GOT3 (cell line): ENCODE measurements around the gene PCBP2.
"Not testable (repeated sequence)": the region's sequence is repeated elsewhere in the genome, so short reads cannot be mapped to it uniquely, and the experiment has no call there.

ENCODE experiments used
- DNase-seq: peaks from one replicate; lab custom pipeline; 2025; ENCODE audit warnings: mixed read lengths; lab: John Stamatoyannopoulos, UW

Gene PCBP2

DNA sequence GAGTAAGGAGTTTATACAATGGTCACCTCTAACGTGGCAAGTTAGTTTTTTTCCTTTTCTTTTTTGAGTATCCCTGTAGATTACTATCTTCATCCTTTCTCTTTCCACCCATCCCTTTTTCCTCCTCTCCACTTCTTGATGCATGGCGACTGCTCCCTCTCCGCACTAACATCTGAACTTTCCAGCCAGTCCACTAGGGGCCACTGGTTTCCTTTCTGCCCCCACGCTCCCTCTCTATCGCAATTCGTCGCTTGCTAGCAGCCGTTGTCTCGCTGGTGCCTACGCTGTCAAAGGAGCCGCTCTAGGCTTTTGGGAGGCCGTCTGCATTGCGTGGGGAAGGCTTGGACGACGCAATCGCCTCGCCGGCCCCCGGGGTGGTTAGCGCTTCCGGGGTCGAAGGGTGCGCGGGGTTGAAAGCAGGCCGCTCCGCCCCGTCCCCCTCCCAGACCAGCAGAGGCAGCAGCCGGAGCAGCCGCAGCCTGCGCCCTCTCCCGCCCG is at the start of gene PCBP2:
Gene PCBP2 (plus strand): TSS at position 442 of the 498 bp plus-strand sequence. CDS start 2,699 bp downstream, outside the sequence.
- DNase-seq, result peak; percentile 91

DNA sequence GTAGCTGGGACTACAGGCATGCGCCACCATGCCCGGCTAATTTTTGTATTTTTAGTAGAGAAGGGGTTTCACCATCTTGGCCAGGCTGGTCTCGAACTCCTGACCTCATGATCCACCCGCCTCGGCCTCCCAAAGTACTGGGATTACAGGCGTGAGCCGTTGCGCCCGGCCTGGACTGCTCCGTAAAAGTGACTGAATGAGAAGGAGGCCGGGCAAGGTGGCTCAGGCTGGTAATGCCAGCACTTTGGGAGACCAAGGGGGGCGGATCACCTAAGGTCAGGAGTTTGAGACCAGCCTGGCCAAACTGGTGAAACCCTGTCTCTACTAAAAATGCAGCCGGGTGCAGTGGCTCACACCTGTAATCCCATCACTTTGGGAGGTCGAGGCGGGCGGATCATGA is 49.6 kb upstream of the PCBP2 start:
- not testable (repeated sequence) for DNase-seq

DNA sequence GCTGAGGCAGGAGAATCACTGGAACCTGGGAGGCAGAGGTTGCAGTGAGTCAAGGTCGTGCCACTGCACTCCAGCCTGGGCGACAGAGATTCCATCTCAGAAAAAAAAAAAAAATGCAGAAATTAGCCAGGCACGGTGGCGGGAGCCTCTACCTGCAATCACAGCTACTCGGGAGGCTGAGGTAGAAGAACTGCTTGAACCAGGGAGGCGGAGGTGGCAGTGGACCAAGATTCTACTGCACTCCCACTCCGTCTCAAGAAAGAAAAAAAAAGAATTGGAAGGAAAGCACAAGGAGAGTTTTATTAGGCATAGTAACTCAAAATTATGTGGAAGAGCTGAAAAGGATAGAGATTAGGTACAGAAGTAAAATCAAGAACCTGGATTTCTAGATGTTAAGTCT is 49.0 kb upstream of the PCBP2 start:
- no peak for DNase-seq

DNA sequence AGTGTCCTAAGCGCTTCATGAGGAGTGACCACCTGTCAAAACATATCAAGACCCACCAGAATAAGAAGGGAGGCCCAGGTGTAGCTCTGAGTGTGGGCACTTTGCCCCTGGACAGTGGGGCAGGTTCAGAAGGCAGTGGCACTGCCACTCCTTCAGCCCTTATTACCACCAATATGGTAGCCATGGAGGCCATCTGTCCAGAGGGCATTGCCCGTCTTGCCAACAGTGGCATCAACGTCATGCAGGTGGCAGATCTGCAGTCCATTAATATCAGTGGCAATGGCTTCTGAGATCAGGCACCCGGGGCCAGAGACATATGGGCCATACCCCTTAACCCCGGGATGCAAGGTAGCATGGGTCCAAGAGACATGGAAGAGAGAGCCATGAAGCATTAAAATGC is 41.0 kb upstream of the PCBP2 start:
- no peak for DNase-seq

DNA sequence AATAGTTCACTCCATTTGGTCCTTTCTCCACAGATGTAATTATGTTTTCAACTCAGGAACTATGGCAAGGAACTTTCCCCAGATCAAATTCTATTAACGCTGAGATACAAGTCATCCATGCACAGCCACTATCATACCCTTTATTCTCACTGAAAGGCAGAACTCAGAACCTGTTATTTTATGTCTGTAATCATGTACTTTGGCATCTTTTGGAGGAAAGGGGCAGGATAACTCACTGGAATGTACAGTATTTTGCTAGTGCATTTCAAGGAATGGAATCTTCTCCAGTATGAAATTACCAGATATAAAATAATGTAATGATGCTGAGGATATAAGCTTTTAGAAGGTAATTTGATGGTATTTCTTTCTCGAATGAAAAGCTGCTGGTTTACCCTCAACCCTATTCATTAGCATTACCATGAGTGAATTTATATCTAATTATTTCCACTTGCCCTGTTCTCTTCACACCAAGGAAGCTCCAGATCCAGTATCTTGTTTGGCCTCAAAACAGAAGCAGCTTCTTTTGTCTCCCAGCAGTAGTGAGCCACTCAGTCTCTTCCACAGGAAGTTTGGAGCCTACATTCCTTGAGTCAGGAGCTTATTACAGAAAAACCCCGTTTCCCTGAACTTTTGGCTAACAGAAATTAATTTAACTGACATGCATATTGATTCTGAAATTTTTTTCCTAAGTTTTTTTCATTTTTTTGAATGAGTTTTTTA is 38.3 kb upstream of the PCBP2 start:
- no peak for DNase-seq

DNA sequence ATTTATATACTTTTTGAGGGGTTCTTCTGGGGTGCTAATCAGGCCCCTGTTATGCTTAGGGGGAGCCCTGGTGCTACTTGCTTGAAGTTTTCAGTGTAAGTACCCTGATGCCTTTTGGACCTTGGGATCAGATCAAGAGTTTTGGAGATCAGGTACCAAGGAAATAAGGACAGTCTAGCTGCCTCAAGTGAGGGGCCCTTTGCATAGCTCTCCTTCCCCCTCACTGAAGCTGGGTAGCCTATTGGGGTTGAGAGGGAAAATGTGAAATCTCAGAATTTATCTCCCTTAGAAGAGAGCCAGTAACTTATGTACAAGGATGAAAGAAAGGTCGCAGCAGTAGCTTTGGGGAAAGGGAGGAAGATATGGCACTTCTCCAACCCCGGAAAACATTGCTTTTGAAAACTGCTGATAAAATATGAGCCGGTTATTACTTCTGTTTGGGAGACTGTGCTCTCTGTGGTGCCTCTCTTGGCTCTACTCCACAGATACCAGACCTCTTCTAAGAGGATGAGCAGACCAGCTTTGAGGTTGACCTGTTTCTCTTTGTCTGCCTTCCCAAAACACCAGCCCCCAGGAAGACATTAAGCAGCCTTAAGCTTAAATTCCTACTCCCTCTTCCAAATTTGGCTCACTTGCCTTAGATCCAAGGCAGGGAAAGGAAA is 37.0 kb upstream of the PCBP2 start:
- no peak for DNase-seq

DNA sequence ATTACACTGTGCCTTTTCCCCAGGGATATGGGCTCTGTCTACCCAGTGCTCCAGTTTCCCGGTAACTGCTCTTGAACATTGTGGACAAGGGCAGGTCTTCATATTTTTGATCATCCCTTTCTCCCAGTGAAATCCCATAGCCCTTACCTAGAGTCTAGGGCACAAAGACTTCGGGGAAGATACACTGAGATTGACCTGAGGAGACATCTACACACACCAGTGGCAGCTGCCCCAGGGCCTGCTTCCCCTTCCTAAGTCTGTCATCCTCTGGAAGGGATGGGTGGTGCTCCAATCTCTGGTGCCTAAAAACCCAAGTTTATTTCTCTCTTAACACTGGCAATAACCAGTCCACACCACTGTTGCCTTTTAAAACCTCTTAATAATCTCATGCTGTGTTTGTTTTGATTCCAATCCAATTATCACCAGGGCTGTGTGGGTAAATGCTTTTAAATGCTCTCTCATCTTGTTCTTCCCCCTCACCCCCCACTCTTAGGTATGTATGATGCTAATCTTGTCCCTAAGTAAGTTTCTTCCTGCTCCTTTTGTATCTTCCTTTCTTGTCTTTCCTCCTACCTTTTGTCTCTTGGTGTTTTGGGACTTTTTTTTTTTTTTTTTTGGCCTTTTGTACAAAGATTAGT is 36.0 kb upstream of the PCBP2 start:
- DNase-seq, result not testable (repeated sequence)

DNA sequence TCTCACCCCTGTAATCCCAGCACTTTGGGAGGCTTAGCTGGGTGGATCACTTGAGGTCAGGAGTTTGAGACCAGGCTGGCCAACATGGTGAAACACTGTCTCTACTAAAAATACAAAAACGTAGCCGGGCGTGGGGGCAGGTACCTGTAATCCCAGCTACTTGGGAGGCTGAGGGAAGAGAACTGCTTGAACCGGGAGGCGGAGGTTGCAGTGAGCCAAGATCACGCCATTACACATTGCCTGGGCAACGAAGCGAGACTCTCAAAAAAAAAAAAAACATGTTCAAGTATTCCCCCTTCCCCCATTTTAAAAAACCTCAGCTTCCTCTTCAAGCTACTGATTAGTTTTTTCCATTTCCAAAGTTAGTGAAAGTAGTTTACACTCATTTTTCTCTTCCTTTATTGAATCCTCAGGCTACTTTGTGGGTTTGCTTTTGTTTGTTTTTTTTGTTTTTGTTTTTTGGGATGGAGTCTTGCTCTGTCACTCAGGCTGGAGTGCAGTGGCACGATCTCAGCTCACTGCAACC is 34.5 kb upstream of the PCBP2 start:
- DNase-seq, result not testable (repeated sequence)

DNA sequence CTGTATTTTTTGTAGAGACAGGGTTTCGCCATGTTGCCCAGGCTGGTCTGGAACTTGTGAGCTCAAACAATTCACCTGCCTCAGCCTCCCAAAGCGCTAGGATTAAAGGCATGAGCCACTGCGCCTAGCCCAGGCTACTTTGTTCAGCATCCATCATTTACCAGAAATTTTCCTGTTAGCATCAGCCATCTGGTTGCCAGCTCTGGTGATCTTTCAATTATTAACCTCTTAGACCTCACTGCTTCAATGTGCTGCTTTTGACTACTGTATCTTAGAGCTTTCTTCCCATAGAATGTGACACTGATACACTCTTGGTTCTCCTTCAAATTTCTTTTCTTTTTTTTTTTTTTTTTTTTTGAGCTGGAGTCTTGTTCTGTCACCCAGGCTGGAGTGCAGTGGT is 33.7 kb upstream of the PCBP2 start:
- DNase-seq, result no peak

DNA sequence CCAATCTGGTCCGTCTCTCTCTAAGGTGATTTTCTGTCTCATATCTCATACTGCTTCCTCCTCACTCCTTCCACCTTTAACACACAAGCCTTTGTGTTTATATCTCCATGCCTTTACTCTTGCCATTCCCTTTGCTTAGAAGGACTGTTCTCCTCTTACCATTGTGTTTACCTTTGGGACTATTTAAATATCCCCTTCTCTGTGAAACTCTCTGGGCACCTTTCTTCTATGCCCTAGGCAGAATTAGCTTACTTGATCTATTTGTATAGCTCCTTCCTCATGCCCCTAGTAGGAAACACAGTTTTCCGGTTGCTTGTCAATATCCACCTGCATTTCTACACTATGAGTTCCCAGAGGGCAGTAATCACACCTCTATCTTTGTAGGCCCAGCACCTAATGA is 32.1 kb upstream of the PCBP2 start:
- no peak for DNase-seq

DNA sequence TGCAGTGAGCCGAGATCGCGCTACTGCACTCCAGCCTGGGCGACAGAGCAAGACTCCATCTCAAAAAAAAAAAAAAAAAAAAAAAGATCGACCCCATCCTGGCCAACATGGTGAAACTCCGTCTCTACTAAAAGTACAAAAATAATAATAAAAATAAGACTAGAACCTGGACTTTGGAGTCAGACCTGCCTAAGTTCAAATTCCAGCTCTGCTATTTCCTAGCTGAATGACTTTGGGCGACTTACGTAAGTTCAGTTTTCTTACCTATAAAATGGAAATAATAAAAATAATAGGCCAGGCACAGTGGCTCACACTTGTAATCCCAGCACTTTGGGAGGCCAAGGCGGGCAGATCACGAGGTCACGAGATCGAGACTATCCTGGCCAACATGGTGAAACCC is 29.7 kb upstream of the PCBP2 start:
- DNase-seq, result not testable (repeated sequence)

DNA sequence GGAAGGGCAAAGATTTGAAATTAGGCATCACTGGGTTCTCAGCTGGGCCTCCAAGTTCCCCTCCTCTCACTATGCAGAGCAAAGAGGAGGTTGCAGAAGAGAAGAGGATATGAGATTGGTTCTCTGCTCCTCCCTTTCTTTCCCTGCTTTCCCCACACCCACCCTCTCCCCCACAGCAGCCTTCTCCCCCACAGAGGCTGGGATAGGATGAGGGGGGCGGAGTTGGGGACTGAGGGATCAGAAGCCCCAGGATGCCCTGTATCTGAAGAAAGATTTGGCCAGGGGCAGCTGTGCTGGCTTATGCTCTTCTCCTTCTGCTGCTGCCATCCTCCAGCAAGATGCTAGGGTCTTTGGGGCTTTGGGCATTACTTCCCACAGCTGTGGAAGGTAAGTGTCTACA is 28.3 kb upstream of the PCBP2 start, which contains the start of gene AMHR2:
Gene AMHR2 (plus strand): TSS at position 259 of the 400 bp plus-strand sequence. CDS start 80 bp downstream, at position 339.
- no peak for DNase-seq

DNA sequence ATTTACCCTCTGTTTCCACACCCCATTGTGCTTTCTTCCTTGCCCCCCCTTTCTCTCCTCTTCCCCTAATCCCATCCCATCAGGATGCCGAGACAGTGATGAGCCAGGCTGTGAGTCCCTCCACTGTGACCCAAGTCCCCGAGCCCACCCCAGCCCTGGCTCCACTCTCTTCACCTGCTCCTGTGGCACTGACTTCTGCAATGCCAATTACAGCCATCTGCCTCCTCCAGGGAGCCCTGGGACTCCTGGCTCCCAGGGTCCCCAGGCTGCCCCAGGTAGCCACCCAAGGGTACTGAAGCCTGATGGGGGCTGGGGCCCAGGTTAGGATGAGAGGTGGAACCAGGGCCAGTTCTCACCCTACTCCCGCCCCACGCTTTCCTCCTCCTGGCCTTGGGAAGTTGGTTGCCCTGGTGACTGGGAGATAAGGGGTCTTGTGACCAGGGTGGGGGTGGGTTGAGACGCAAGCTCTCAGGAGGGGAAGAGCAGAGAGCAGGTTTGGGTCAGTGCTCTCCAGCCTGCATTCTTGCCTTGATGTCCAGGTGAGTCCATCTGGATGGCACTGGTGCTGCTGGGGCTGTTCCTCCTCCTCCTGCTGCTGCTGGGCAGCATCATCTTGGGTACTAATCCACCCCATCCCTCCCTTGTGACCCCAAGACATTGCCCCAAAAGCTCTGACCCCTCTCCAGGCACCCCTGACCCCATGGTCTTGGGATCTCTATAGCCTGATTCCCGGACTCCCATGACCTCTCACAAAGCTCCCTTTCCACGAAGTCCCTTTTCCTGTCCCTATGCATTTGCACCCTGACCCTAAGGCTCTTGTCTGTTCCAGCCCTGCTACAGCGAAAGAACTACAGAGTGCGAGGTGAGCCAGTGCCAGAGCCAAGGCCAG is 27.0 kb upstream of the PCBP2 start:
- no peak for DNase-seq

DNA sequence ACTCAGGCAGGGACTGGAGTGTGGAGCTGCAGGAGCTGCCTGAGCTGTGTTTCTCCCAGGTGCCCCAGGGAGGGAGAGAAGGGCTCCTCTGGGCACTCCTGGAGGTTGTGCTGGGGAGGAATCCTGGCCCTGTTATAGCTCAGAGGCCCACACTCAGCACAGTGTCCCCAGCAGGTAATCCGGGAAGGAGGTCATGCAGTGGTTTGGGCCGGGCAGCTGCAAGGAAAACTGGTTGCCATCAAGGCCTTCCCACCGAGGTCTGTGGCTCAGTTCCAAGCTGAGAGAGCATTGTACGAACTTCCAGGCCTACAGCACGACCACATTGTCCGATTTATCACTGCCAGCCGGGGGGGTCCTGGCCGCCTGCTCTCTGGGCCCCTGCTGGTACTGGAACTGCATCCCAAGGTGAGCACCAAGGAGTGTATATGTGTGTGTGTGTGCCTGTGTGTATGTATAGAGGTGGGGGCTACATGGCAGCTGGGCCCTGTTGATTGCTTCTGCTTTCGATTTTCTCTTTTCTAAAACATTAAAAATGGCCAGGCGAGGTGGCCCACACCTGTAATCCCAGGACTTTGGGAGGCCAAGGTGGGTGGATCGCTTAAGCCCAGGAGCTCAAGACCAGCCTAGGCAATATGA is 26.3 kb upstream of the PCBP2 start:
- DNase-seq, result no peak

DNA sequence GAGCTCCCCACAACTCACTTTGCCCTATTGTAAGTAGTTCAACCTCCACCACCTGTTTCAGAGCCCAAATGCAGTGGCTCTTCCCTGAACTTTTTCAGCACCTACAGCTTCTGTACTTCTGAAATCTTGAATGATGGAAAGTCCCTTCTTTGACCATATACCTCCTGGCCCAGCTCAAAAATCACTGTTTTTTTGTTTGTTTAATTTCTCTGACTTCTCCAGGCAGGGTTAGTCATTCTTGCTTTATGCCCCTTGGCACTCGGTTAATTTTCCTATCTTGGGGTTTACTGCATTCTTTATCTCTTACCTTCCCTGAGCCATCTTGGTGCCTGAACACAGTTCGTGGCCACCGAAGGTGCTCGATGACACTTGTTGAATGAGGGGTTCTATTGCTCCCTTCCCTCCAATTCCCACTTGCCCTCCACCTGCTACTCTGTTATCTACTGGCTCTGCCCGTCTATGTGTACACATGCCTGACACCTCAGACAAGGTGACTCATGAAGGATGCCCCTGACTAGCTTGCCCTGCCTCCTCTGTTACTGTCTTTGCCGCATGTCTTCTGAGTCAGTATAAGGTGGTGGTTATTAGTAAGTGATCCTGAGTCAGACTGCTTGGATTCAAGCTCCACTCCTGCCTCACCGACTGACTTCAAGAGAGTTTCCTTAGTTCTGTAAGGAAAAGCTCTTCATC is 23.9 kb upstream of the PCBP2 start:
- peak; percentile 32 for DNase-seq

DNA sequence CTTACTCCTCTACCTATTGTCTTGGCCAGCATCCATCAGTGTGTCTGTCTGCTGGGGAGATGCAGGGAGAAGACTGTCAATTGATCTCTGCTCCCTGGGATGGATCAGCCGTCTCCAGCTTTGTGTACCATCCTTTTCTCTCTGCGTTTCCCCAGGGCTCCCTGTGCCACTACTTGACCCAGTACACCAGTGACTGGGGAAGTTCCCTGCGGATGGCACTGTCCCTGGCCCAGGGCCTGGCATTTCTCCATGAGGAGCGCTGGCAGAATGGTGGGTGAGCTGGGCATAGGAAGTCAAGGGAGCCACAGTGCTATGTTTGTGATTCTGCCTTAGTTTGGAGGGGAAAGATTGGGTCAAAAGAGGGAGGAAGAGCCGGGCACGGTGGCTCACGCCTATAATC is 23.2 kb upstream of the PCBP2 start:
- DNase-seq, result no peak

DNA sequence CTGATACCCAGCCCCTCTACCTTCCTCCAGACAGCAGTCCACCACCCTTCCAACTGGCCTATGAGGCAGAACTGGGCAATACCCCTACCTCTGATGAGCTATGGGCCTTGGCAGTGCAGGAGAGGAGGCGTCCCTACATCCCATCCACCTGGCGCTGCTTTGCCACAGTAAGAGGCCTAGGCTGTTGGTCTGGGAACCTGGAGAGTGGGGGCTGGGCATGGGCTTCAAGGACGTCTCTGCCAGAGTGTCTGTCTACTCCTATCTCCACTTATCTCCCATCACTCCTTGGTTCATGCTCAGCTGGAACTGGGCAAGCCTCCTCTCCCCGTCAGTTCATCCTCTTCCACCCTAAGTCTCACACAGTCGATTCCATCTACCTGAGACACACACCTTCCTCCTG is 21.8 kb upstream of the PCBP2 start:
- no peak for DNase-seq

DNA sequence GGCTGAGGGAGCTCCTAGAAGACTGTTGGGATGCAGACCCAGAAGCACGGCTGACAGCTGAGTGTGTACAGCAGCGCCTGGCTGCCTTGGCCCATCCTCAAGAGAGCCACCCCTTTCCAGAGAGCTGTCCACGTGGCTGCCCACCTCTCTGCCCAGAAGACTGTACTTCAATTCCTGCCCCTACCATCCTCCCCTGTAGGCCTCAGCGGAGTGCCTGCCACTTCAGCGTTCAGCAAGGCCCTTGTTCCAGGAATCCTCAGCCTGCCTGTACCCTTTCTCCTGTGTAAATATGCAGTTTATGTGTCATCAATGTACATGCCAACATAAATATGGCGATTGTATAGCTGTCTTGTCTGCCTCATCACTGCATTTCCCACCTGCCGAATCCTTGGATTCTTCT is 20.7 kb upstream of the PCBP2 start:
- no peak for DNase-seq

DNA sequence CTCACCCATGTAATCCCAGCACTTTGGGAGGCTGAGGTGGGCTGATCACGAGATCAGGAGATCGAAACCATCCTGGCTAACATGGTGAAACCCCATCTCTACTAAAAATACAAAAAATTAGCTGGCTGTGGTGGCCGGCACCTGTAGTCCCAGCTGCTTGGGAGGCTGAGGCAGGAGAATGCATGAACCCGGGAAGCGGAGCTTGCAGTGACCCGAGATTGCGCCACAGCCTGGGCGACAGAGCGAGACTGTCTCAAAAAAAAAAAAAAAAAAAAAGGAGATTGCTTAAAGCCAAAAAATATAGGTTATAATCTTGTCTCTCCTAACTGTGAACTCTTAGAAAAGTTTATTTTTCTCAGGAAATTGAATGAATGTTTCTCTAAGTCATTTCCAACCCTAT is 16.6 kb upstream of the PCBP2 start:
- not testable (repeated sequence) for DNase-seq

DNA sequence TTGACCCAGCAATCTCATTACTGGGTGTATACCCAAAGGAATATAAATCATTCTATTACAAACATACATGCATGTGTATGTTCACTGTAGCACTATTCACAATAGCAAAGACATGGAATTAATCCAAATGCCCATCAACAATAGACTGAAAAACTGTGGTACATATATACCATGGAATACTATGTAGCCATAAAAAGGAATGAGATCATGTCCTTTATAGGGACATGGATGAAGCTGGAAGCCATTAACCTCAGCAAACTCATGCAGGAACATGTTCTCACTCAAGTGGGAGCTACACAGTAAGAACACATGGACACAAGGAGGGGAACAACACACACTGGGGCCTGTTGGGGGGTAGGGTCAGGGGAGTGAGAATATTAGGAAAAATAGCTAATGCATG is 12.3 kb upstream of the PCBP2 start:
- DNase-seq, result not testable (repeated sequence)
